ENCODE data around the gene DLK1.

- TF ChIP-seq CTCF (IDR thresholded peaks at IDR 0.05) = no peak
- no peak for TF ChIP-seq POLR2AphosphoS5 (IDR thresholded peaks at IDR 0.05)
- no peak for TF ChIP-seq EP300 (IDR thresholded peaks at IDR 0.05; ENCODE audit: low read depth)
Measured at GRCh38 chr14:100786576-100787219, 60.0 kb downstream of the DLK1 start.

Data from transverse colon (tissue), 4 donors.